Measurements from ENCODE around the gene BICC1. TPM values are rescaled to one million over a fixed set of nuclear protein-coding genes. Genes with fewer than 3 reads are reported as not detected.

Gene BICC1
- polyA plus RNA-seq, 1 donor (not counting 4 experiments of a cell fraction or from before 2014, with no cell fraction given) = 4.2 TPM

GRCh38 chr10:58807629-58808022, 295.0 kb downstream of the BICC1 start:
- TF ChIP-seq CTCF (optimal IDR thresholded peaks at IDR 0.05 in 1 of 3, IDR thresholded peaks at IDR 0.05 in 1 of 3, conservative IDR thresholded peaks at IDR 0.05 in 1 of 3; ENCODE audit: extremely low read depth in 1 of 3, insufficient read depth in 2 of 3, low read length in 3 of 3) = peak in 1 of 3 experiments; percentile 10
- no peak for TF ChIP-seq EZH2 (IDR thresholded peaks at IDR 0.05; ENCODE audit: low read length)
- H3K27ac ChIP-seq (ENCODE audit: control insufficient read depth, insufficient read depth, low read length) = peak overlapping the region; percentile 45
- FAIRE-seq = peak; percentile 85

GRCh38 chr10:58810751-58811150, 298.1 kb downstream of the BICC1 start:
- no peak for FAIRE-seq
- Histone ChIP-seq H3K27ac (ENCODE audit: control insufficient read depth, insufficient read depth, low read length) (no peak overlapping the region), H2AFZ (ENCODE audit: control insufficient read depth, low read length) (no peak overlapping the region)

More at GRCh38 chr10:58807629-58808022, 295.0 kb downstream of the BICC1 start:
- Histone ChIP-seq H3K4me3 (ENCODE audit: control insufficient read depth in 2 of 3, extremely low read depth in 1 of 3, insufficient read depth in 2 of 3, low read depth in 1 of 3, low read length in 3 of 3) (no peak overlapping the region), H3K9me1 (ENCODE audit: control insufficient read depth, extremely low read depth, insufficient read depth, low read length) (no peaks in the 10 kb centered on the region), H3K79me2 (ENCODE audit: control insufficient read depth, insufficient read depth, low read length) (no peaks in the 10 kb centered on the region), H3K27me3 (ENCODE audit: control insufficient read depth, extremely low read depth, insufficient read depth, low read length) (no peaks in the 10 kb centered on the region), H3K9ac (ENCODE audit: control insufficient read depth, extremely low read depth, insufficient read depth, low read length) (no peak overlapping the region), H3K4me1 (ENCODE audit: control insufficient read depth, extremely low read depth, insufficient read depth, low read length) (peaks cover 20% of the 10 kb centered on the region), H2AFZ (ENCODE audit: control insufficient read depth, low read length) (peak overlapping the region; percentile 50), H3K9me3 (ENCODE audit: control insufficient read depth, low read depth, low read length) (no peaks in the 10 kb centered on the region), H4K20me1 (ENCODE audit: control insufficient read depth, extremely low read depth, insufficient read depth, low read length) (no peaks in the 10 kb centered on the region), H3K4me2 (ENCODE audit: control insufficient read depth, extremely low read depth, insufficient read depth, low read depth, low read length) (peak overlapping the region; percentile 52), H3K36me3 (ENCODE audit: control insufficient read depth in 2 of 2, extremely low read depth in 1 of 2, insufficient read depth in 2 of 2, low read length in 2 of 2) (no peaks in the 10 kb centered on the region)
- no peak for DNase-seq (ENCODE audit: low read depth, low spot score)
- dilution Hi-C loops (cut with MboI; ENCODE audit: extremely low pct_ligation_motif_present, low sequenced_read_pairs) = no loop called here

More at GRCh38 chr10:58810751-58811150, 298.1 kb downstream of the BICC1 start:
- H3K27me3 ChIP-seq (ENCODE audit: control insufficient read depth, extremely low read depth, insufficient read depth, low read length) = no peaks in the 10 kb centered on the region
- no peak overlapping the region for H3K4me3 ChIP-seq (ENCODE audit: control insufficient read depth in 2 of 3, extremely low read depth in 1 of 3, insufficient read depth in 2 of 3, low read depth in 1 of 3, low read length in 3 of 3)
- no peaks in the 10 kb centered on the region for H4K20me1 ChIP-seq (ENCODE audit: control insufficient read depth, extremely low read depth, insufficient read depth, low read length)
- dilution Hi-C loops (cut with MboI; ENCODE audit: extremely low pct_ligation_motif_present, low sequenced_read_pairs) = no loop called here
- H3K9me3 ChIP-seq (ENCODE audit: control insufficient read depth, low read depth, low read length) = no peaks in the 10 kb centered on the region
- H3K9ac ChIP-seq (ENCODE audit: control insufficient read depth, extremely low read depth, insufficient read depth, low read length) = no peak overlapping the region
- H3K79me2 ChIP-seq (ENCODE audit: control insufficient read depth, insufficient read depth, low read length) = no peaks in the 10 kb centered on the region
- peaks cover 20% of the 10 kb centered on the region for H3K4me1 ChIP-seq (ENCODE audit: control insufficient read depth, extremely low read depth, insufficient read depth, low read length)
- peaks cover 0 to 4% of the 10 kb centered on the region in 2 experiments for H3K36me3 ChIP-seq (ENCODE audit: control insufficient read depth in 2 of 2, extremely low read depth in 1 of 2, insufficient read depth in 2 of 2, low read length in 2 of 2)
- no peak overlapping the region for H3K4me2 ChIP-seq (ENCODE audit: control insufficient read depth, extremely low read depth, insufficient read depth, low read depth, low read length)
- TF ChIP-seq EZH2 (IDR thresholded peaks at IDR 0.05; ENCODE audit: low read length) (no peak), CTCF (optimal IDR thresholded peaks at IDR 0.05 in 1 of 3, IDR thresholded peaks at IDR 0.05 in 1 of 3, conservative IDR thresholded peaks at IDR 0.05 in 1 of 3; ENCODE audit: extremely low read depth in 1 of 3, insufficient read depth in 2 of 3, low read length in 3 of 3) (no peak)
- no peaks in the 10 kb centered on the region for H3K9me1 ChIP-seq (ENCODE audit: control insufficient read depth, extremely low read depth, insufficient read depth, low read length)
- DNase-seq (ENCODE audit: low read depth, low spot score) = no peak

All from keratinocyte (primary cell).